Trophoblast cell (in vitro differentiated cells and primary cell): Measurements from ENCODE around the gene GFPT1.

Source experiments
- DNase-seq, 2 donors: peaks; one replicate each; pipeline ENCODE4 v3.0.0-alpha.2; 2016
- H2AFZ ChIP-seq: 2 replicates; pipeline ENCODE4 v1.6.1; 2013; ENCODE audit warnings: low read length, moderate library complexity, mild to moderate bottlenecking; ENCODE audit not compliant: insufficient read depth, poor library complexity
- H2AK5ac ChIP-seq: 2 replicates; pipeline ENCODE4 v1.6.1; 2013; ENCODE audit warnings: mild to moderate bottlenecking, low read length
- H2BK120ac ChIP-seq: 2 replicates; pipeline ENCODE4 v1.6.1; 2013; ENCODE audit warnings: low read length, mild to moderate bottlenecking, moderate library complexity; ENCODE audit not compliant: insufficient read depth, poor library complexity
- H2BK12ac ChIP-seq: 2 replicates; pipeline ENCODE4 v1.6.1; 2013; ENCODE audit warnings: mild to moderate bottlenecking, low read length, moderate library complexity
- H2BK5ac ChIP-seq: 2 replicates; pipeline ENCODE4 v1.6.1; 2013; ENCODE audit warnings: low read length, low read depth, moderate library complexity, mild to moderate bottlenecking; ENCODE audit not compliant: poor library complexity
- H3K14ac ChIP-seq: 2 replicates; pipeline ENCODE4 v1.6.1; 2013; ENCODE audit warnings: mild to moderate bottlenecking, low read length
- H3K18ac ChIP-seq: 2 replicates; pipeline ENCODE4 v1.6.1; 2013; ENCODE audit warnings: mild to moderate bottlenecking, low read length
- H3K23ac ChIP-seq: 2 replicates; pipeline ENCODE4 v1.6.1; 2013; ENCODE audit warnings: low read length
- H3K27ac ChIP-seq: 2 replicates; pipeline ENCODE4 v1.5.1; 2013; ENCODE audit warnings: low read depth, mild to moderate bottlenecking, inconsistent platforms, low read length, moderate library complexity
- H3K27me3 ChIP-seq: 2 replicates; pipeline ENCODE4 v1.6.1; 2013; ENCODE audit warnings: inconsistent platforms, mild to moderate bottlenecking, low read length, moderate library complexity; ENCODE audit not compliant: insufficient read depth
- H3K36me3 ChIP-seq, 2 experiments: 1 replicate in 1 of 2; 2 replicates in 1 of 2; pipeline ENCODE4 v1.6.1; 2013; ENCODE audit warnings: low read length in 2 of 2, mild to moderate bottlenecking in 2 of 2, moderate library complexity in 1 of 2; ENCODE audit not compliant: insufficient read depth in 2 of 2, control insufficient read depth in 1 of 2
- H3K4ac ChIP-seq: 2 replicates; pipeline ENCODE4 v1.6.1; 2013; ENCODE audit warnings: low read depth, mild to moderate bottlenecking, low read length, moderate library complexity
- H3K4me1 ChIP-seq, 2 experiments: 1 replicate in 1 of 2; 2 replicates in 1 of 2; pipeline ENCODE4 v1.6.1; 2013; ENCODE audit warnings: low read length in 2 of 2, mild to moderate bottlenecking in 2 of 2, moderate library complexity in 1 of 2; ENCODE audit not compliant: insufficient read depth in 2 of 2, control insufficient read depth in 1 of 2
- H3K4me2 ChIP-seq: 2 replicates; pipeline ENCODE4 v1.6.1; 2013; ENCODE audit warnings: inconsistent platforms, mild to moderate bottlenecking, low read length, moderate library complexity
- H3K4me3 ChIP-seq: 2 replicates; pipeline ENCODE4 v1.5.1; 2013; ENCODE audit warnings: mild to moderate bottlenecking, low read depth, low read length, inconsistent platforms
- H3K79me1 ChIP-seq: one replicate; pipeline ENCODE4 v1.6.1; 2013; ENCODE audit warnings: low read length
- H3K79me2 ChIP-seq: 2 replicates; pipeline ENCODE4 v1.6.1; 2013; ENCODE audit warnings: low read length, mild to moderate bottlenecking; ENCODE audit not compliant: control insufficient read depth, insufficient read depth, poor library complexity
- H3K9ac ChIP-seq: 2 replicates; pipeline ENCODE4 v1.6.1; 2013; ENCODE audit warnings: mild to moderate bottlenecking, low read length
- H3K9me3 ChIP-seq: 2 replicates; pipeline ENCODE4 v1.6.1; 2013; ENCODE audit warnings: low read depth, mild to moderate bottlenecking, control low read depth, inconsistent platforms, low read length; ENCODE audit not compliant: insufficient read depth
- H4K12ac ChIP-seq: 2 replicates; pipeline ENCODE4 v1.6.1; 2013; ENCODE audit warnings: low read depth, mild to moderate bottlenecking, low read length, moderate library complexity
- H4K8ac ChIP-seq: 2 replicates; pipeline ENCODE4 v1.6.1; 2013; ENCODE audit warnings: low read depth, mild to moderate bottlenecking, low read length, moderate library complexity
- H4K91ac ChIP-seq: one replicate; pipeline ENCODE4 v1.6.1; 2013; ENCODE audit warnings: low read depth, mild to moderate bottlenecking, low read length, moderate library complexity
- WGBS: extraction: QIAGEN DNeasy Blood & Tissue Kit; methylation state at CpG from one replicate; pipeline ENCODE4 v1.1.7; 2013; ENCODE audit warnings: missing lambda C conversion rate; ENCODE audit not compliant: insufficient read length, insufficient coverage; ENCODE audit errors: extremely low coverage; 5-methylcytosine and 5-hydroxymethylcytosine counted together

GFPT1 gene

DNA sequence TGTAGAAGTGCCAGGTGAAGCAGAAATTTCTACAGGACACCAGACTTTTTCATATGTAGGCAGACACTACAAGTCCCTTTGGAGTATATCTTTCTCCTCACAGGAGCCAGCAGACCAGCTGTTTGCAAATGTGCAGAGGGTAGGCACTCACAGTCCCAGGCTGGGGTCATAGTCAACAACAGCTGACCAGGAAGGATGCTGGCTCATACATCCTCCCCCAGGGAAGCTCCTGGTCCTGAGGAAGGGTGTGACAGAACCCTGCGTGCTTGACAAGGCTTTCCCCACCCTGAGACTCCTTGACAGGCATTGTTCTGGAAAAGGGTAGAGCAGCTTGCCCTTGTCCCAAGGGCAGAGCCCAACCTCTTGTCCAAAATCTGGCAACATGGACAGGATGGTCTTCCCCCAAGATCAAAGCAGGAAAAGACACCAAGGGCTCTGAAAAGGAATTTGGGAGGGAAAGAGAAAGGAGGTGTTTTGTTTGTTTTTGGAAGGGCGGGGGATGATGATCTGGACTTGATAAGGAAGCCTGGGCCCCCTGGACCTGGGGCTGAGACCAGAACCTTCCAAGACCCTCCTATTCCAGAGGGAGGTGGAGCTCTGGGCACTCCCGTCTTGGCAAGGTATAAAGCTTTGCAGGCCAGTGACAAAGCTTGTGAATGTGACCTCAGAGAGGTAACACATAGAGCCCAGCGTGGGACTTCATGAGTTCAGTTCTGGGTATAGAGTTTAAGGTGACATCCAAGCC is 87.1 kb downstream of the GFPT1 start:
- Histone ChIP-seq H2BK120ac (no peak overlapping the region), H3K14ac (no peak overlapping the region), H2BK5ac (no peak overlapping the region), H3K9me3 (peaks cover 7% of the 10 kb centered on the region), H3K23ac (no peak overlapping the region), H3K4me2 (no peak overlapping the region), H4K8ac (no peak overlapping the region), H3K27ac (no peak overlapping the region), H3K4me3 (no peak overlapping the region), H3K79me2 (no peaks in the 10 kb centered on the region), H2AFZ (no peak overlapping the region), H2AK5ac (no peak overlapping the region), H3K18ac (no peak overlapping the region), H3K9ac (no peak overlapping the region), H2BK12ac (no peak overlapping the region), H4K91ac (no peak overlapping the region), H3K4ac (no peak overlapping the region), H3K36me3 (no peaks in the 10 kb centered on the region), H3K27me3 (no peaks in the 10 kb centered on the region), H4K12ac (no peak overlapping the region), H3K79me1 (no peaks in the 10 kb centered on the region), H3K4me1 (no peaks in the 10 kb centered on the region)
- DNase-seq = no peak
- WGBS = 89% methylated on average over 1 of the region's 4 CpGs

DNA sequence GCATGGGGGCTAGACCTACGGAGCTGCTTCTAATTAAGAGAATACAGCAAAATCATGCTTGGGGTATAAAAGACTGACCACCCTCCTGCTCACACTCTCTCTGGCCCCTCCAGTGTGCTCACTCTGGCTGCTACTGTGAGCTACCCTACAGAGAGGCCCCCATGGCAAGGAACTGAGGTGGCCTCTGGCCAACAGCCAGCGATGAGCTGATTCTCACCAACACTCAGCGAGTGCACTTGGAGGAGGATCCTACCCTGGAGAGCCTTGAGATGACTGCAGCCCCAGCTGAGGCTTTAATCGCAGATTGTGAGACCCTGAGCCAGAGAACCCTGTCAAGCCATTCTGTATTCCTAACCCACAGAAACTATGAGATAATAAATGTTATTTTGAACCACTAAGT is 88.2 kb downstream of the GFPT1 start:
- H2BK5ac ChIP-seq = no peak overlapping the region
- no peak overlapping the region for H3K14ac ChIP-seq
- no peaks in the 10 kb centered on the region for H3K79me1 ChIP-seq
- no peaks in the 10 kb centered on the region for H3K79me2 ChIP-seq
- no peak overlapping the region for H3K4me2 ChIP-seq
- no peak overlapping the region for H2AFZ ChIP-seq
- no CpG with 5 or more reads among the region's 4 CpGs for WGBS
- H4K91ac ChIP-seq = no peak overlapping the region
- H3K4ac ChIP-seq = no peak overlapping the region
- no peak overlapping the region for H4K8ac ChIP-seq
- H3K27ac ChIP-seq = no peak overlapping the region
- H3K4me1 ChIP-seq = no peaks in the 10 kb centered on the region
- no peaks in the 10 kb centered on the region for H3K27me3 ChIP-seq
- no peak overlapping the region for H2AK5ac ChIP-seq
- H3K23ac ChIP-seq = no peak overlapping the region
- H3K36me3 ChIP-seq = no peaks in the 10 kb centered on the region
- peaks cover 3% of the 10 kb centered on the region for H3K9me3 ChIP-seq
- no peak overlapping the region for H2BK120ac ChIP-seq
- DNase-seq = no peak
- H2BK12ac ChIP-seq = no peak overlapping the region
- no peak overlapping the region for H4K12ac ChIP-seq
- no peak overlapping the region for H3K9ac ChIP-seq
- no peak overlapping the region for H3K18ac ChIP-seq
- no peak overlapping the region for H3K4me3 ChIP-seq

DNA sequence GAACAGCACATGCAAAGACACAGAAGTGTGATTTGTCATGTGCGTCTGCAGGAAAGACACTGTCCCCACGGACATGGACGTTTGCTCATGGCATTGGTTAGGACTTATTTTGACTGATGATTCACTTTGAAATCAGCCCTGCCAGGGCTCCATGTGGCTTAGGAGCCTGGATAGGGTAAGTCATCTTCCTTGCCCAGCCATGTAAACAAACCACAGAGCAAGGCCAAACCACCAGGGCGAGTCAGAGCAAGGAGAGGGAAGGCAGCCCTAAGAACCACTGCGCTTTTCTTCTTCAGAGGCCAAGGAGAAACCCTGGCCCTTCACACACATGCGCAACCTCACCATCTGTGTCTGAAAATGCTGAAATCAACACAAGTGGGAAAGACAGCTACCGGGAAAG is 88.8 kb downstream of the GFPT1 start:
- no peak overlapping the region for H3K23ac ChIP-seq
- H2BK12ac ChIP-seq = no peak overlapping the region
- no peak overlapping the region for H3K18ac ChIP-seq
- H3K14ac ChIP-seq = no peak overlapping the region
- H2BK120ac ChIP-seq = no peak overlapping the region
- no peaks in the 10 kb centered on the region for H3K79me2 ChIP-seq
- H3K79me1 ChIP-seq = no peaks in the 10 kb centered on the region
- no peak overlapping the region for H2BK5ac ChIP-seq
- peak overlapping the region; percentile 31 for H3K9ac ChIP-seq
- H3K9me3 ChIP-seq = peaks cover 1% of the 10 kb centered on the region
- no peak overlapping the region for H4K8ac ChIP-seq
- no peaks in the 10 kb centered on the region for H3K27me3 ChIP-seq
- H3K4me1 ChIP-seq = no peaks in the 10 kb centered on the region
- DNase-seq = no peak
- H2AK5ac ChIP-seq = no peak overlapping the region
- H3K4me3 ChIP-seq = no peak overlapping the region
- no CpG with 5 or more reads among the region's 7 CpGs for WGBS
- no peak overlapping the region for H2AFZ ChIP-seq
- H3K4me2 ChIP-seq = no peak overlapping the region
- H4K91ac ChIP-seq = no peak overlapping the region
- no peak overlapping the region for H3K27ac ChIP-seq
- no peak overlapping the region for H4K12ac ChIP-seq
- no peaks in the 10 kb centered on the region for H3K36me3 ChIP-seq
- no peak overlapping the region for H3K4ac ChIP-seq

- Histone ChIP-seq H3K79me1 (no peaks in the 10 kb centered on the region), H3K27ac (no peak overlapping the region), H3K27me3 (no peaks in the 10 kb centered on the region), H3K9ac (no peak overlapping the region), H3K4ac (no peak overlapping the region), H4K12ac (no peak overlapping the region), H3K79me2 (no peaks in the 10 kb centered on the region), H3K14ac (no peak overlapping the region), H3K4me2 (no peak overlapping the region), H3K9me3 (peaks cover 3% of the 10 kb centered on the region), H2BK12ac (no peak overlapping the region), H2BK120ac (no peak overlapping the region), H3K4me1 (no peaks in the 10 kb centered on the region), H3K23ac (no peak overlapping the region), H4K8ac (no peak overlapping the region), H3K4me3 (no peak overlapping the region), H3K18ac (no peak overlapping the region), H3K36me3 (no peaks in the 10 kb centered on the region), H2AK5ac (no peak overlapping the region), H4K91ac (no peak overlapping the region), H2BK5ac (no peak overlapping the region), H2AFZ (no peak overlapping the region)
- no CpG with 5 or more reads among the region's 12 CpGs for WGBS
- DNase-seq = no peak
Measured at GRCh38 chr2:69297216-69297615, 89.8 kb downstream of the GFPT1 start.
